Stimulated activated CD8-positive, alpha-beta memory T cell treated with anti-CD3 and anti-CD28 coated beads, Interleukin-12 subunit alpha, Interleukin-12 subunit beta, amount 100 ng/mL, for 24 hours (primary cell): ENCODE data around the gene FSIP2.

Source experiments
- DNase-seq: peaks from one replicate; pipeline ENCODE4 v3.0.0-alpha.2; 2020; ENCODE audit errors: extremely low read depth

The FSIP2 gene, protein sequence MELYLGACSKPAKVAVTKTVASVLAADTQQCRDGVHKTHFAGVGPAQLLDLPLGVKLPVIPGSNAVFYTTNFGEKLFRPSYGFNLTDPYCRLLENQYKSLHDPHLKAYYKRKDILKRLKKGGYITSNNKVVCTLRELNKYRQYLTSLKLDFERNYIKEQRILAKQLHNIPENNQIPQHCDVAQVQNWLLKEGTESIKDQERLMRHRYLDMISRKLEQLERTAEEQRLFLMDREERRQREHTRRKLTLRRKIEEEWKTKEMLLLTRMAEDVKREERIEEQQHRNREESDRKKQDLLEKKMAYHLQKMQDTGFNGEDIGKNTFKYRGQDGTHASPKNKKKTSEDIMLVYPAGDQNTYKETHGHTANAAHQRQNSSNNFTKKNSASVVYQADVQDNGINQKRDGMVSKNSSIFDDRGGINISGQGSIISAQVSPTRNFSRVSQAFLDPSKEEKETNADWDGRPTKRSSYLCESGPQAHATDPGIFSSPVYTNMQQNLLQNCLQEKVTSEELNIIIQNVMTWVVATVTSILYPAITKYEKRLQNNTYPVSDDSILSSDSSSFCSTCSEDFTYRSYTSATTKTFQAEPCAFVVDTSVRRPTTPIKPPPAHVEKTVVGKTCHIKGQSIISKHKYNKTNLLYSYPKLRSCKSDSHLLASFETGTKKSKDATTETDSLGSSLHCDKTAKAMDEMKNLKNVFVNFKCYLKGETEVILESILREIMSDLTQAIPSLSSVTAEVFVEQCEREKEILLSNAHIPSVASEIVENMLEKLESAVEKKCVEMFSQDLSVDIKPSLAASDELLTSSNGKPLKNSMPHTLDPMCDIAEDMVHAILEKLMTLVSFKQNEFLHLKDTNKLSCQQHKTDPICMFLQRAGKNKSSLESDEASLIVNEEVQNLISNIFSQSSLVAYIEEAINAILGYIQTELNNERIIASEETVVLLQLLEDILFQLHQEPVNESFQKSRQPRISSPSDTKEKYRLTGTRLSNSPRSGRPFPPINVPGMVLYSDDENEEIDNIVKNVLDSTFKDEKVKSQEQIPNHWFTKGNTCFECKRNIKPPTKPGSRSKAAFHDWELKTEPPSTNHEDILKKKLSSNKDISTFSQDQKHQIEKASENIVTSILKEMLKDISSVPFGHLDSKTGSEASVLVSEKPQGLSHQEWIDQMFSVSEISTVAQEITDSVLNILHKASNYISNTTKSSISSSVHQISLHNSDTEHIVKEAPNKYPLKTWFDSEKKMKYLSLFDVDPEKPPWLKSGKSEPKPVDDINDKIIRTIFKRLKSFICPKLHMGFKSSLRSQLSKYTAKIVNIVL (N-terminal part only)

GRCh38 chr2:185738679-185739472 lies at the start of gene FSIP2:
TSS of gene FSIP2 (plus strand) at chr2:185738804. CDS start at chr2:185738895, 91 bp downstream.
- no peak for DNase-seq

DNA sequence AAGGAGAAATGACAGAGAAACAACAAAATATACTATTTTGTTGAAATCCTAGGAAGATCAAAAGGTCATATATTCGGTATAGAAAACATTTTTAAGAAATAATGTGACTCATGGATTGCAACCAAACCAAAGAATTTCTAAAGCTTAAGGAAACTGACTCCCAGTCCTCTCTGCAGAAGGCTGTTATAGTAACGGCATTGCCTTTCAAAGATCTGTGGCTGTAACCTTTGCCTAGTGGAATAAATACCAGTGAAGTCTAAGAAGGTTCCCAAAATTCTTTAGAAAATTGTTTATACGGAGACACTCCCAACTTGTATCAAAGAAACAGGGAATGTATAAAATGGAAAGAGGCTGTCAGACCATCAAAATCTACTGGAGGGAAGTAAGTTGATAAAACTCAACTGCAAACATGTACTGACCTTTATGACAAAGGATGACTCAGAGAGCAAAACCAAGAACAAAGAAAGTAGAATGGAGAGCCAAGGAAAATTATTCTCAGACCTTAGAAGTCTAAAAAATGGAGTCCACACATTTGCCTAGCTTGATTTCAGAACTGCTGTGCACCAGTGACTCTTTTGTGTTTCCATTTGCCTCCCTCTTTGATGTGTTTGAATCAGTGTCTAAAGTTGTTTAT lies 48.6 kb upstream of the FSIP2 start:
- no peak for DNase-seq

DNA sequence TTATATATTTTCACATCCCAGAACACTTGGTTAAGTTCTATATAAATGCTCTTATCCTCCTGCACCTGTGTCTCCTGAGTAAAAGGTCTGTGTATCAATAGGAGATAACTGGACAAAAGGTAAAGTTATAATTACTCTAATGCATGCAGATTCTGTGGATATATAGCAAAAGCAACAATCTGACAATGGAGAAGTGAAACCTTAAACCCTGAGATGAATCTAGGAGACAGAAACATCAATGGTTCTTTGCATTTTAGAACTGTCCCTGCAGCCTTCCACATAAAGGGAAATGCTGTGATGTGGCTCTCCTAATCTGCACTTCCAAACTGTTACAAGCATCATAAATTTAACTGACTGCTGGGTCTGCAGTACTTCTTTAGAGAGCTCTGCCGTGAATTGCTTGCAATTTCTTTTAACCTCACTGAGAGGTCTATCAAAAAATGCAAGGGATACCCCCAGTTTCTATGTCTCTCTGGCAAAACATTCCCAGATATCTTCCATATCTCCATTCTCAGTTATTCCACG lies 42.8 kb upstream of the FSIP2 start:
- no peak for DNase-seq

DNA sequence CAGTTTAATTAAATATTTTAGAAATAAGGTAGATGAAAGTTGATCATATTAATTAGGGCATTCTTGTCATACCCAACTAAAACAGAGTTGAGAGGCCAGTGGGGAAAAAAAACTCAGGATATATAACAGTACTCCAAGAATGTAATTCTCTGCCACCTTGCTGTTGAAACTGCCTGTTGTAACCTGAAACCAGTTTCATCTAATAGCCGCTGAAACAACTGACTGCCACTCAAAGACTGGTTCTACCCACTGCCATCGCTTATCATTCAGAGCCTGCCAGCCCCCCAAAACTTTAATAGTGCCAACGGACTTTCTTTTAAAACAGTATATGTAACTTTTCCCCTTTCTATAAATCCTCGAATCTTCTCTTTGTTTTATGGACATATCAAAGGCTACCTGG lies 37.7 kb upstream of the FSIP2 start:
- no peak for DNase-seq

DNA sequence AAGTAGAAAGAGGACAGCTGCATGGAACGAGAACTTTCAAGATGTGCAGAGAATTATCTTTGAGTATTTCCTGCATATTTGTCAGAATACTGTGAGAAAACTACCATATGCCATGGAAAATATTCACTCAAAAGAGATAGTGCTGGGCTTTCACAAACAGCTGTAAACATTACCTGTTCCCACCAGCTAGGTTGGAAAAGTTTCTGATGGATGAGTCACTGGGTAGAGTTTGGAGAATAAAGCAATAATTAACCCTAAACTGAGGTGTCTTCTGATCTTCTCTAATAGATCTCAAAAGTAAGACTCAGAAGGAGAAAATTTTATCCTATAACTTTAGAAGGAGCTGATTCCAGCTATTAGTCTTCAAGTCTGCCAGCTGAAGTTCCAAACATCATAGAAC lies 3.9 kb upstream of the FSIP2 start:
- no peak for DNase-seq

DNA sequence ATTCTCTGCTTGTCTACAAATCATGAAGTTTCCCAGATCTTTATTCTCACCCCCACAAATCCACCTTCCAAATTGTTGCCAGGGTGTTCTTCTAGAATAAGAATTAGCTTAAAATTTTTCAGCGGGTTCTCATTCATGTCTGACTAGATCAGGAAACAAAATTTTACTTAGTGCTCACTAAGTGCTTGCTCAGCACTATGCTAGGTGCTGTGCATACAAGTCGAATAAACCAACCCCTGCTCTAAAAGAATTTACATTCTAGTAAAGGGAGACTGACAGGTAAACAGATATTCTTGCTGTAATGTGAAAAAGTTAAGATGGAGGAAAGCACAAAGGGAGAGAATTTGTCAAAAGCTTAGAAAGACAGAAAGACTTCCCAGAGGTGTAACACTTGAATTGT lies 2.4 kb upstream of the FSIP2 start:
- no peak for DNase-seq

DNA sequence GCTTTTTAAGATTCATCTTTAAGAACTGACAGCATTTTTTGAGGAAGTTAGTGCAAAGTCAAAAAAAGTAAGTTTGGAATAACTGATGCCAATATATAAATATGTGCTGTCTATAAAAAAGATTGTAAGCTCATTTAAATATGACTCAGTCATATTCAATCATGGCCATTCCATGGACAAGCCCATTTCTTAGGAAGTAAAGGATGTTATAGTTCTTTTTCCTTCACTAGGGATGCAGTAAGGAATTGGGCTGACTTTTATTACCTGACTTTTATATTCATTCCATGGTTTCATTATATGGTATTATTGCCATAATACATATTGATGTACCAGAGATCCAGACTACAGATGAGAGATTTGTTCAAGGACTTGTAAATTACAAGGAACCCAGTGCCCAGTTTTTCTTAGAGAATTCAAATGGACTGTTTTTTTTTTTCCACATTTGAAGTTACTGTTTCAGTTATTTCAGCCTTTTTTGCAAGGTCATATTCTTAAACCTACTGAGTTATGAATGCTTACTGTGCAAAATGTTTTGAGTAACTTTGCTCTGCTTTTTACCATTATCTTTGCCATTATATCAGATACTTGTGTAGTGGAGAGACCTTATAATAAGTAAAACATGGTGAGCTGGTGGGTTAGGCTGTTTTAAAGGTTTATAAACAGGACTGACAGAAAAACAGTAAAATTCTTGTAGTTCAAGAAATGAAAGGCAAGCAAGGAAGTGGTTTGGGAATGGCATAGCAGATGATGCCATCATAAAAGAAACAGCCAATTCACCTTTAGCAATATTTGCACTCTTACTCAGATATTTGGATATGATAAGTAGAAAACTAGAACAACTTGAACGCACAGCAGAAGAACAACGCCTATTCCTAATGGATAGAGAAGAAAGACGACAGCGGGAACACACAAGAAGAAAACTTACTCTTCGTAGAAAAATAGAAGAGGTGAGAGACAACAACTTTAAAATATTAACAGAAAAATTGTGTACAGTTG lies 7.6 kb downstream of the FSIP2 start:
- no peak for DNase-seq

DNA sequence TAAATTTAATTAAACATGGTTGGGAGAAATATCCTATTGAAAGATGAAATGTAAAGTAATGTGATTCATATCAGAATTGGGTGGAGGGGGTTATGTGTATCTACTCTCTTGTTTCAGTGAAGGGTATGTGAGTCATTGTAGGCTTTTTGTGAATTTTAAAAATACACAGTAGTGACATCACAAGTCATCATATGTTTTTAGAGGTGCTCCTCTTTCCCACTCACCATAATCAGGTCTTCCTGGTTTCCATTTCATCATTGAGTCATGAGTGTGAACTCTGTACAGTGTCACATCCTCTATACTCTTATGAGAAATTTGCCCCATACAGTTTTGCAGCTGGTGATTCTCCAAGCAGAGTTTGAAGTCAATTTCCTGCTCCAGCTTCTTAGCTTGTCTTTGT lies 18.8 kb downstream of the FSIP2 start:
- no peak for DNase-seq

DNA sequence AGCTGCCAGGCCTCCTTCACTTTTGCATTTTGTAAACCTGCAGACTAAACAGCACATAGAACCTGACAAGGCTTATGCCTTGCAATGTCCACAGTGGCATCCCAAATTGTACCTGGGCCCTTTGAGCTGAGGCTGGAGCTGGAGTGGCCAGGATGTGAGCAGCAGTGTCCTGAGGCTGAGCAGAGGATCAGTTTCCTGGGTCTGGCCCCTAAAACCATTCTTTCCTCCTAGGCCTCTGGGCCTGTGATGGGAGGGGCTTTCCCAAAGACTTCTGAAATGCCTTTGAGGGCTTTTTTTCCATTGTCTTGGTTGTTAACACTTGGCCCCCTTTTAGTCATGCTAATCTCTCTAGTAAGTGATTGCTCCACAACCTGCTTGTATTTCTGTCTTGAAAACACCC lies 32.8 kb downstream of the FSIP2 start:
- no peak for DNase-seq

GRCh38 chr2:185780890-185781289 lies 42.3 kb downstream of the FSIP2 start:
- DNase-seq = no peak

DNA sequence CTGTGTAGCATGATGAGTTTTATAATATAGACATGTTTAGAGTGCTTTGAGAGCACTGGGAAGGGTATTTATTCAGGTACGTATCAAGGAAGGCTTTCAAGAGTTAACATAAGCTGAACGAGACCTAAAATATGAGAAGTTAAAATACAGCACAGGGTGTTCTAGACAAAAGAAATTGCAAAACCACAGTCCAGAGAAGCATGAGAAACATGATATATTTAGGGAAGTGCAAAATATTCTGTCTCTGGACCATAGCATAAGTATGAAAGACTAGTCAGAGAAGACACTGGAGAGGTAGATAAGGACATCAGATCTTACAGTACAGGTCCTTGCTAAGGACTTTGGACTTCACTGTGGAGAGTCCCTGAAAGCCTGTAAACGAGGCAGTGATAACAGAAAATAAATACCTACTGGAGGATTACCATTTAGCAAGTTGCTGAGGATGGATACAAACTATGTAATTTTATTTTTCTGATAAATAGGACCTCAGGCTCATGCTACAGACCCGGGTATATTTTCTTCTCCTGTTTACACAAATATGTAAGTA lies 43.7 kb downstream of the FSIP2 start:
- DNase-seq = no peak

DNA sequence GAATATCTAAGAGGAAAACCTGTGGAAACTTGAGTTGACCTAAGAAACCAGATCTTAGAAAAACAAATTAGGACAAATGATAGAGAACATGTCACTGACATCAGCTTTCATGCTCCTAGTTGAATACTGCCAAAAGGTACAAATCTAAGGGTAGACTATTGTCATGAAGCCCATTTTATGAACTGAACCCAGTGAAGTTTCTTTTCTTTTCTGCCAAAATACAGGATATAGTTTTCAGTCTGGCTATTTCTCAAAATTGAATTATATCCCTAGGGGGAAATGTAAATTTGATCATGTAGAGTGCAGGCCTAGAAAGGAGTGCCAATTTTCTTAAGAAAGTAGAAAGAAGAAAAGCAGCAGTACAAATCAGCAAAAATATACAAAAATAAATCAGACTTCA lies 46.6 kb downstream of the FSIP2 start:
- DNase-seq = no peak

- no peak for DNase-seq
Measured at GRCh38 chr2:185785851-185786473, 47.4 kb downstream of the FSIP2 start.

DNA sequence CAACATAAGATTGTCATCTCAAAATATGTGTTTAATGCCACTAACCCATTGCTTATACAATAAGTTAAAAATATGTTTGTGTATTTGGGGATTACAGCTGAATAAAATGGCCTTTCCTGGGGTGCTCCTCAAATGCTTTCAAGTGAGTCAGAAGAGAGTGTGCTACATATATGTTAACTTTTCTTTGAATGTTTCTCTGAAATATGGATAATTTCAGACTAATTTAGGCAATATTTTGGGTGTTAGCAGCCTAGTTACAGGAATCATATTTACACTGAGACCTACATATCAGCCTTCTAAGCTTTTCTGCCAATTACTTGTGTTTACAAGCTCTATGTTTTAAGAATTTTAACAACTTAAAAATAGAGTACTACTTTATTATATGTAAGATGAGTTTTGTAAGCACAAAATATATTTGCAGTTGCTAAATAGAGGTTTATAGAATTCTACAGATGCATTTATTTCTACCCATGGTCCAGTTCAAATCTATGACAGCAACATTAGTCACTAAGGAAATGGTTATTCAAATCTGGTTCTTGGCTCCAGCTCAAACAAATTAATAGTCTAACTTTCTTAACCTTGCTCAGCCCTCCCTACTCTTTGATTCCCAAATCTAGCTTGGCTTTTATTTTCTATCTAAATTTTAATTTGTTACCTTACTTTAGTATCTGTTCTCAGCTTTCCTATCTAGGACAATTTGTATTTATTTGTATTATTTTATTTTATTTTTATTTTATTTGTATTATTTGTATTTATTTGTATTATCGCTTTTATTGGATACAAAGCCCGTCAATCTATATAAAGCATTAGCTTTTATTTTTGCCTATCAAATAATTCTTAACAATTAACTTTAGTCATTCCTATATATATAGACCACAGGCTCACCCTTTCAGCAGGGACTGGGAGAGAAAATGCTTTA lies 48.9 kb downstream of the FSIP2 start:
- DNase-seq = no peak

DNA sequence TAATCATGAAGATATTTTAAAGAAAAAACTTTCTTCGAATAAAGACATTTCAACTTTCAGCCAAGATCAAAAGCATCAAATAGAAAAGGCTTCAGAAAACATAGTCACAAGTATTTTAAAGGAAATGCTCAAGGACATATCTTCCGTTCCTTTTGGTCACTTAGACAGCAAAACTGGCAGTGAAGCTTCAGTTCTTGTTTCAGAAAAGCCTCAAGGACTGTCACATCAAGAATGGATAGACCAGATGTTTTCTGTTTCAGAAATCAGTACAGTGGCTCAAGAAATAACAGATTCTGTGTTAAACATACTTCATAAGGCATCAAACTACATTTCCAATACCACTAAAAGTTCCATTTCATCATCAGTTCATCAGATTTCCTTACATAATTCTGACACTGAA lies 51.8 kb downstream of the FSIP2 start:
- DNase-seq = no peak

- DNase-seq = no peak
Measured at GRCh38 chr2:185793532-185794345, 55.1 kb downstream of the FSIP2 start.

GRCh38 chr2:185796758-185797157 lies 58.2 kb downstream of the FSIP2 start:
- no peak for DNase-seq
